Left ventricle myocardium inferior (tissue), 1 donor: ENCODE measurements around the gene HDAC4. TPM values are rescaled to one million over a fixed set of nuclear protein-coding genes. Genes with fewer than 3 reads are reported as not detected.

Source experiments
- DNase-seq: peaks from one replicate; pipeline ENCODE4 v3.0.0-alpha.2; 2020
- H3K27ac ChIP-seq: fragments of 200-600 bp; replicated peaks from 2 replicates; pipeline ENCODE4 v1.8.0; 2021
- H3K27me3 ChIP-seq: fragments of 200-600 bp; 2 replicates; pipeline ENCODE4 v1.8.0; 2021; ENCODE audit warnings: low read depth
- H3K36me3 ChIP-seq: fragments of 200-600 bp; 2 replicates; pipeline ENCODE4 v1.8.0; 2021
- H3K4me1 ChIP-seq: fragments of 200-600 bp; 2 replicates; pipeline ENCODE4 v1.8.0; 2021
- H3K4me3 ChIP-seq: fragments of 200-600 bp; 2 replicates; pipeline ENCODE4 v1.8.0; 2021; ENCODE audit warnings: mild to moderate bottlenecking, moderate library complexity
- H3K9me3 ChIP-seq: fragments of 200-600 bp; replicated peaks from 2 replicates; pipeline ENCODE4 v1.8.0; 2021
- CTCF ChIP-seq: fragments of 200-600 bp; IDR thresholded peaks from 2 replicates; pipeline ENCODE4 v1.8.0; 2021; ENCODE audit warnings: antibody characterized with exemption, mild to moderate bottlenecking, borderline replicate concordance
- intact Hi-C: fragments of 100-400 bp; cut with micrococcal nuclease; formaldehyde crosslinking; loops from one replicate; pipeline ENCODE4 v1.11.0; 2022
- total RNA-seq: library from RNA; stranded (reverse); fragmentation: NEBNext Ultra II Directional; extraction: Animal tissue kit (Norgen Biotek cat#: 25700); gene quantifications from one replicate; pipeline ENCODE4 v1.2.1, GENCODE V29; 2021
- donor health status: DM: no; HTN: yes; CAD: no; lungs with severe emphysema.

HDAC4 gene
- total RNA-seq, 1 donor from 2014 or later: 23.9 TPM

- Histone ChIP-seq H3K36me3 (peaks cover 77% of the 10 kb centered on the region), H3K4me1 (no peaks in the 10 kb centered on the region), H3K4me3 (no peak overlapping the region), H3K27ac (no peak overlapping the region), H3K9me3 (peaks cover 15% of the 10 kb centered on the region), H3K27me3 (no peaks in the 10 kb centered on the region)
- no peak for DNase-seq
- TF ChIP-seq CTCF: no peak
- intact Hi-C loops: no loop called here
Measured at GRCh38 chr2:239061824-239062570, 338.8 kb downstream of the HDAC4 start.

- no peak for DNase-seq
- H3K4me1 ChIP-seq: no peaks in the 10 kb centered on the region
- H3K27me3 ChIP-seq: no peaks in the 10 kb centered on the region
- no peak overlapping the region for H3K27ac ChIP-seq
- no peak overlapping the region for H3K4me3 ChIP-seq
- peaks cover 76% of the 10 kb centered on the region for H3K36me3 ChIP-seq
- intact Hi-C loops: no loop called here
- peaks cover 18% of the 10 kb centered on the region for H3K9me3 ChIP-seq
- no peak for TF ChIP-seq CTCF
Measured at GRCh38 chr2:239061121-239061666, 339.6 kb downstream of the HDAC4 start.

GRCh38 chr2:239060676-239061075, 340.1 kb downstream of the HDAC4 start:
- no peak overlapping the region for H3K4me3 ChIP-seq
- H3K27me3 ChIP-seq: no peaks in the 10 kb centered on the region
- TF ChIP-seq CTCF: no peak
- intact Hi-C loops: no loop called here
- peaks cover 76% of the 10 kb centered on the region for H3K36me3 ChIP-seq
- H3K27ac ChIP-seq: no peak overlapping the region
- H3K9me3 ChIP-seq: peaks cover 18% of the 10 kb centered on the region
- H3K4me1 ChIP-seq: no peaks in the 10 kb centered on the region
- no peak for DNase-seq

- peaks cover 73% of the 10 kb centered on the region for H3K36me3 ChIP-seq
- no peak for TF ChIP-seq CTCF
- DNase-seq: no peak
- no peak overlapping the region for H3K4me3 ChIP-seq
- H3K27ac ChIP-seq: no peak overlapping the region
- no peaks in the 10 kb centered on the region for H3K4me1 ChIP-seq
- no peaks in the 10 kb centered on the region for H3K27me3 ChIP-seq
- peaks cover 18% of the 10 kb centered on the region for H3K9me3 ChIP-seq
- intact Hi-C loops: no loop called here
Measured at GRCh38 chr2:239059854-239060253, 341.0 kb downstream of the HDAC4 start.

- Histone ChIP-seq H3K36me3 (peaks cover 77% of the 10 kb centered on the region), H3K4me1 (no peaks in the 10 kb centered on the region), H3K27me3 (no peaks in the 10 kb centered on the region), H3K27ac (no peak overlapping the region), H3K9me3 (peaks cover 18% of the 10 kb centered on the region), H3K4me3 (no peak overlapping the region)
- no peak for DNase-seq
- intact Hi-C loops: no loop called here
- no peak for TF ChIP-seq CTCF
Measured at GRCh38 chr2:239058766-239059165, 342.1 kb downstream of the HDAC4 start.
